GM12865 (cell line): ENCODE results near the gene SLC7A10.

Experiments
- DNase-seq: peaks from one replicate; pipeline ENCODE4 v3.0.0; 2010; ENCODE audit warnings: low read depth
- H3K4me3 ChIP-seq: 2 replicates; pipeline ENCODE4 v1.5.1; 2011; ENCODE audit warnings: mild to moderate bottlenecking, low read depth, low read length, control low read depth
- TF ChIP-seq, protein P1 (sequence below): IDR thresholded peaks from 2 replicates; pipeline ENCODE4 v1.5.1; 2011; ENCODE audit warnings: low read length, control low read depth, low read depth, inconsistent platforms; ENCODE audit not compliant: insufficient read depth; ENCODE audit errors: missing control alignments

Gene SLC7A10

DNA sequence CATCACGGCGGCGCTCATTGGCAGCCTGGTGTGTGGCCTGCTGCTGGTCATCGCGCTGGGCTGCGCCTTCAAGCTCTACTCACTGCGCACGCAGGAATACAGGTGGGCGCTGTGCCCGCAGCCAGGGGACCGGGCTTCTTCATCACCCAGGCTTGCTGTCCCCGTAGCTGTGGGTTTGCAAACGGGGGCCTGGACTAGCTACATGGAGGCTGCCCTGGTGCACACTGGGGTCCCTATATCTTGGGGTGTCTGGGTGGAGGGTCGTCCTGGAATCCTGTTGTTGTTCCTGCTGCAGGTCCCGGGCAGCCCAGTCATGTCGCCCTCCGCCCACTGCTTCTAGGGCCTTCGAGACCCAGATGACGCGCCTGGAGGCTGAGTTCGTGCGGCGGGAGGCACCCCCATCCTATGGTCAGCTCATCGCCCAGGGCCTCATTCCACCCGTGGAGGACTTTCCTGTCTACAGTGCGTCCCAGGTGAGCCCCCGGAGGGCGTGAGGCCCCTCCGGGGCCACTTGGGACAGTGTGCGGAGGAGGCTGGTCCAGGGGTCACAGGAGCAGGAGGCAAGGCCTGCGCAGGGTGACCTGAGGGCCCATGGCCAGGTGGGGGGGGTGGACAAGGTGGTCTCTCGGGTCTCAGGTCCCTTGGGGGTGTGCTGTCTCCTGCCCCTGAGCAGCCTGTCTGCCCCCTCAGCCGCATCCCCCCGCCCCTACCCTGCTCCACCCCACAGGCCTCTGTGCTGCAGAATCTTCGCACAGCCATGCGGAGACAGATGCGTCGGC is 19.2 kb downstream of the SLC7A10 start:
- no peak for DNase-seq
- TF ChIP-seq, protein P1, sequence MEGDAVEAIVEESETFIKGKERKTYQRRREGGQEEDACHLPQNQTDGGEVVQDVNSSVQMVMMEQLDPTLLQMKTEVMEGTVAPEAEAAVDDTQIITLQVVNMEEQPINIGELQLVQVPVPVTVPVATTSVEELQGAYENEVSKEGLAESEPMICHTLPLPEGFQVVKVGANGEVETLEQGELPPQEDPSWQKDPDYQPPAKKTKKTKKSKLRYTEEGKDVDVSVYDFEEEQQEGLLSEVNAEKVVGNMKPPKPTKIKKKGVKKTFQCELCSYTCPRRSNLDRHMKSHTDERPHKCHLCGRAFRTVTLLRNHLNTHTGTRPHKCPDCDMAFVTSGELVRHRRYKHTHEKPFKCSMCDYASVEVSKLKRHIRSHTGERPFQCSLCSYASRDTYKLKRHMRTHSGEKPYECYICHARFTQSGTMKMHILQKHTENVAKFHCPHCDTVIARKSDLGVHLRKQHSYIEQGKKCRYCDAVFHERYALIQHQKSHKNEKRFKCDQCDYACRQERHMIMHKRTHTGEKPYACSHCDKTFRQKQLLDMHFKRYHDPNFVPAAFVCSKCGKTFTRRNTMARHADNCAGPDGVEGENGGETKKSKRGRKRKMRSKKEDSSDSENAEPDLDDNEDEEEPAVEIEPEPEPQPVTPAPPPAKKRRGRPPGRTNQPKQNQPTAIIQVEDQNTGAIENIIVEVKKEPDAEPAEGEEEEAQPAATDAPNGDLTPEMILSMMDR = no peak
- H3K4me3 ChIP-seq = no peak overlapping the region

DNA sequence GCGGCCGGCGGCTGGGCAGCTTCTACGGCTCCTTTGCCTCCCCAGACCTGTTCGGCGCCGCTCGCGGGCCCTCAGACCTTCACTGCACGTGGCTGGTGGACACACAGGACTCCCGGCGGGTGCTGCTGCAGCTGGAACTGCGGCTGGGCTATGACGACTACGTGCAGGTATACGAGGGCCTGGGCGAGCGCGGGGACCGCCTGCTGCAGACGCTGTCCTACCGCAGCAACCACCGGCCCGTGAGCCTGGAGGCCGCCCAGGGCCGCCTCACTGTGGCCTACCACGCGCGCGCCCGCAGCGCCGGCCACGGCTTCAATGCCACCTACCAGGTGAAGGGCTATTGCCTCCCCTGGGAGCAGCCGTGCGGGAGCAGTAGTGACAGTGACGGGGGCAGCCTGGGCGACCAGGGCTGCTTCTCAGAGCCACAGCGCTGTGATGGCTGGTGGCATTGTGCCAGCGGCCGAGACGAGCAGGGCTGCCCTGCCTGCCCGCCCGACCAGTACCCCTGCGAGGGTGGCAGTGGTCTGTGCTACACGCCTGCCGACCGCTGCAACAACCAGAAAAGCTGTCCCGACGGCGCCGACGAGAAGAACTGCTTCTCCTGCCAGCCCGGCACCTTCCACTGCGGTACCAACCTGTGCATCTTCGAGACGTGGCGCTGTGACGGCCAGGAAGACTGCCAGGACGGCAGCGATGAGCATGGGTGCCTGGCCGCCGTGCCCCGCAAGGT is 20.0 kb downstream of the SLC7A10 start:
- DNase-seq = no peak
- TF ChIP-seq, protein P1 = no peak
- H3K4me3 ChIP-seq = no peak overlapping the region

DNA sequence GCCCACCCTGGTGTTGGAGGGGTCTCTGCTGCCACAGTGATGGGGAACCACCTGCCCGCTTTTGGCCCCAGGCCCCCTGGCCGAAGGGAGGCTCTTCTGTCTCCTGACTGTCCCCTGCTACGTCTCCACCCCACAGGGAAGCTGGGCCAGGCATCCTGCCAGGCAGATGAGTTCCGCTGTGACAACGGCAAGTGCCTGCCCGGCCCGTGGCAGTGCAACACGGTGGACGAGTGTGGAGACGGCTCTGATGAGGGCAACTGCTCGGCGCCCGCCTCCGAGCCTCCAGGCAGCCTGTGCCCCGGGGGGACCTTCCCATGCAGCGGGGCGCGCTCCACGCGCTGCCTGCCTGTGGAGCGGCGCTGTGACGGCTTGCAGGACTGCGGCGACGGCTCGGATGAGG is 20.5 kb downstream of the SLC7A10 start:
- no peak for DNase-seq
- TF ChIP-seq, protein P1 = no peak
- no peak overlapping the region for H3K4me3 ChIP-seq

DNA sequence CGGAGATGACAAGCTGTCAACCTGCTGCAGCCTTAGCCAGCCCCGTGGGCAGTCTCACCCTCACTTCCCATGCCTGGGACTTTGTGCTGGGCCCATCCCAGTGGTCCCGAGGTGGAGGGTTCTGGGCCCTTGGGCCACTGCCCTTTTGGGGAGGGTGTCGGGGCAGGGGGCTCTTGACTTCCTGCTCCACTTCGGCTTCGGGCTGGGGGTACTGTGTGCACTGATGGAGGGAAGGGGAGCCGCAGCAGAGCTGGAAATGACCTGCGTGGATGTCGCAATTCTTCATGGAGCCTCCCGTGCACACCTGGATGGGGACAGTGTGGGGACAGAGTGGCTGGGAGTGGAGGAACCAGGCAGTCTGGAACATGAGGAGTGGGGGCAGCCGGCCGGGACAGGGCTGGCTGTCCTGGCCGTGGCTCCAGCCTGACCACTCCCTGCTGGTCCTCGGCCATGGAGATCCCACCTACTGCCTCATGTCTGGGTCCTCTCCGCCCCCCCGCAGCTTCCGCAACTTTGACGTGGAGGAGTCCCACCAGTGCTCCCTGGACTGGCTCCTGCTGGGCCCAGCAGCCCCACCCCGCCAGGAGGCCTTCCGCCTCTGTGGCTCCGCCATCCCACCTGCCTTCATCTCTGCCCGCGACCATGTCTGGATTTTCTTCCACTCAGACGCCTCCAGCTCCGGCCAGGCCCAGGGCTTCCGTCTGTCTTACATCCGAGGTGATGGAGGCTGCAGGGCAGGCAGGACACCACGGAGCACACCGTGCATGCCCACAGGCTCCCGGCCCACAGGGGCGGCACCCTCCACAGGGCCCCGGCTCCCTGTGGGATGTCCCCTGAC is 21.3 kb downstream of the SLC7A10 start:
- no peak overlapping the region for H3K4me3 ChIP-seq
- DNase-seq = no peak
- TF ChIP-seq, protein P1 = no peak

DNA sequence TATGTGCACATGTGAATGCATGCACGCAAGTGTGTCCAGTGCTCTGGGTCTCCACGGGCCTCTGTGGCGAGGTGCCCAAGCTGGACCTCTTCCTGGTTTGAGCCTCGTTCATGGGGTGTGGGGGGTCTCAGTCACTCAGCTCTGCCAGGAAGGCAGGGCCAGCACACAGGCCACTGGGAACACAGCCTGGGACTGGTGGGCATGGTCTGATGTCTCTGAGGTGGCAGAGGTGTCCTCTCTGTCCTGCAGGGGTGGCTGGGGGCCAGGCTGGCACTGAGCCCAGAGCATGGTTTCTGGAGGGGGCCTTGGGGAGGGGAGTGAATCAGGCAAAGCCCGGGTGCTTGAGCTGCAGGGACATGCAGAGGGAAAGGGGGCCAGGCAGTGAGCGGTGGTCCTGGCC is 22.1 kb downstream of the SLC7A10 start:
- no peak for DNase-seq
- TF ChIP-seq, protein P1 = no peak
- H3K4me3 ChIP-seq = no peak overlapping the region

DNA sequence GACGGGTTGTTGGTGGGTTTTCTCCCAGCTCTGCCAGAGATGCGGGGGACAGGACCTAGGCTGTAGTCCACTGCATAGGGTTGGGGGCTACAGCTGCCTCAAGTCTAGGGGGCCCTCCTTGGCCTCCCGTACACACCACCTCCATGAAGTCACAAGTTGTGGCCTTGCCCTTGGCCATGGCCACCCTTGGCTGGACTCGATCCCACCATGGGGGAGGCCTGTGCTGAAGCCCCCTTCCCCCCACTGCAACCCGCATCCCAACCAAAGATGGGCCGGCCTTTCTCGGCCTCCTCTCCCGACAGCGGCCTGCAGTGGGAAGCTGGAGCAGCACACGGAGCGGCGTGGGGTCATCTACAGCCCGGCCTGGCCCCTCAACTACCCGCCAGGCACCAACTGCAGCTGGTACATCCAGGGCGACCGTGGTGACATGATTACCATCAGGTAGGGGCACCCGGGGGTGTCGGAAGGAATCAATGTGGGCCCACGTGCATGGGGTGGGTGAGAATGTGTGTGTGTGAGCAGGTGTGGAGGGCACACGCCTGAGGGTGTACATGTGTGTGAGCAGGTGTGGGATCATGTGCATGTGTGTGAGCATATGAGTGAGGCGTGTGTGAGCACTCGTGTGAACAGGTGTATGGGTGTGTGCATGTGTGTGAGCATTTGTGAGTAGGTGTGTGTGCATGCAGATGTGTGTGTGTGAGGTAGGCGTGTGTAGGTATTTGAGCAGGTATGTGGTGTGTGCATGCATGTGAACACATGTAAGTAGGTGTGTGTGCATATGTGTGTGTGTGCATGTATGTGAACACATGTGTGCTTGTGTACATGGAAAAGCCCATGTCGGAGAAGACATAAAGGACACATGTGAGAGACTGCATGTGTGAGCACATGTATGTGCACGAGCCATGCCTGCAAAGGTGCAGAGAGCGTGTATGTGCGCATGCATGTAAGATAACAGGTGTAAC is 22.8 kb downstream of the SLC7A10 start:
- no peak for DNase-seq
- TF ChIP-seq, protein P1 = no peak
- H3K4me3 ChIP-seq = no peak overlapping the region
